ENCODE measurements around the gene IP6K3. TPM values are rescaled to one million over a fixed set of nuclear protein-coding genes. Genes with fewer than 3 reads are reported as not detected.

The IP6K3 gene
- total RNA-seq, 4 donors from 2014 or later, result 1.9 to 6.1 (median 5.5) TPM; not detected in 1

- Histone ChIP-seq H3K4me1 (peaks cover 1 to 5% of the 10 kb centered on the region in 2 donors), H3K27ac (no peak overlapping the region), H3K4me3 (no peak overlapping the region), H3K9me3 (no peaks in the 10 kb centered on the region), H3K27me3 (no peaks in the 10 kb centered on the region), H3K36me3 (no peaks in the 10 kb centered on the region)
- intact Hi-C loops (cut with DNase I; ENCODE audit: low total_unique reads), result no loop called here
- TF ChIP-seq CTCF (IDR thresholded peaks at IDR 0.05) (no peak), POLR2A (IDR thresholded peaks at IDR 0.05) (no peak)
- no peak for DNase-seq
Observed at GRCh38 chr6:33705268-33705885, 41.3 kb downstream of the IP6K3 start.

- H3K4me3 ChIP-seq, result no peak overlapping the region
- no peaks in the 10 kb centered on the region for H3K27me3 ChIP-seq
- intact Hi-C loops (cut with DNase I; ENCODE audit: low total_unique reads), result no loop called here
- H3K36me3 ChIP-seq, result no peaks in the 10 kb centered on the region
- H3K4me1 ChIP-seq, result no peaks in the 10 kb centered on the region
- no peaks in the 10 kb centered on the region for H3K9me3 ChIP-seq
- DNase-seq, result no peak
- TF ChIP-seq POLR2A (IDR thresholded peaks at IDR 0.05) (no peak), CTCF (IDR thresholded peaks at IDR 0.05) (no peak)
- no peak overlapping the region for H3K27ac ChIP-seq
Observed at GRCh38 chr6:33704215-33705066, 42.3 kb downstream of the IP6K3 start.

- TF ChIP-seq POLR2A (IDR thresholded peaks at IDR 0.05), result no peak
- TF ChIP-seq CTCF (IDR thresholded peaks at IDR 0.05), result peak in 3 of 4 experiments; percentile 20 to 53 (median 50)
- DNase-seq, result no peak
- Histone ChIP-seq H3K9me3 (no peaks in the 10 kb centered on the region), H3K27me3 (no peaks in the 10 kb centered on the region), H3K27ac (no peak overlapping the region), H3K4me1 (no peaks in the 10 kb centered on the region), H3K4me3 (no peak overlapping the region), H3K36me3 (no peaks in the 10 kb centered on the region)
- intact Hi-C loops (cut with DNase I; ENCODE audit: low total_unique reads), result no loop called here
Observed at GRCh38 chr6:33702345-33702977, 44.2 kb downstream of the IP6K3 start.

GRCh38 chr6:33700391-33701050 is 46.2 kb downstream of the IP6K3 start:
- no peak overlapping the region for H3K27ac ChIP-seq
- DNase-seq, result peak in 1 of 2 donors; percentile 46

More at GRCh38 chr6:33700391-33701050, 46.2 kb downstream of the IP6K3 start:
- intact Hi-C loops (cut with DNase I; ENCODE audit: low total_unique reads), result no loop called here
- Histone ChIP-seq H3K27me3 (no peaks in the 10 kb centered on the region), H3K4me3 (no peak overlapping the region), H3K9me3 (no peaks in the 10 kb centered on the region), H3K36me3 (no peaks in the 10 kb centered on the region), H3K4me1 (peaks cover 0 to 12% of the 10 kb centered on the region in 2 donors)
- TF ChIP-seq POLR2A (IDR thresholded peaks at IDR 0.05) (no peak), CTCF (IDR thresholded peaks at IDR 0.05) (peak in 3 of 4 experiments; percentile 19 to 42 (median 36))
